Stimulated activated CD4-positive, alpha-beta T cell treated with anti-CD3 and anti-CD28 coated beads, Interleukin-2, amount 100 ng/mL, for 4 hours (primary cell): Measurements from ENCODE around the gene LYPD6B.

Experiments
- DNase-seq: peaks from one replicate; pipeline ENCODE4 v3.0.0-alpha.2; 2020; ENCODE audit warnings: low read depth

Gene LYPD6B

GRCh38 chr2:149012545-149012944 lies 26.0 kb upstream of the LYPD6B start:
- DNase-seq = no peak

GRCh38 chr2:149015501-149015900 lies 23.0 kb upstream of the LYPD6B start:
- DNase-seq = no peak

- DNase-seq = no peak
Observed at GRCh38 chr2:149015926-149016563, 22.5 kb upstream of the LYPD6B start.

- DNase-seq = peak; percentile 46
Observed at GRCh38 chr2:149017116-149017985, 21.1 kb upstream of the LYPD6B start.

GRCh38 chr2:149018981-149019380 lies 19.5 kb upstream of the LYPD6B start:
- no peak for DNase-seq

GRCh38 chr2:149019768-149020167 lies 18.7 kb upstream of the LYPD6B start:
- no peak for DNase-seq

- no peak for DNase-seq
Observed at GRCh38 chr2:149020432-149020851, 18.1 kb upstream of the LYPD6B start.

GRCh38 chr2:149021271-149021719 lies 17.2 kb upstream of the LYPD6B start:
- DNase-seq = no peak

- DNase-seq = no peak
Observed at GRCh38 chr2:149021761-149022160, 16.7 kb upstream of the LYPD6B start.

- no peak for DNase-seq
Observed at GRCh38 chr2:149023091-149023490, 15.4 kb upstream of the LYPD6B start.

- no peak for DNase-seq
Observed at GRCh38 chr2:149027590-149028250, 10.8 kb upstream of the LYPD6B start.

GRCh38 chr2:149028377-149028776 lies 10.1 kb upstream of the LYPD6B start:
- DNase-seq = no peak

GRCh38 chr2:149028891-149029290 lies 9.6 kb upstream of the LYPD6B start:
- DNase-seq = no peak

- DNase-seq = no peak
Observed at GRCh38 chr2:149029307-149029965, 9.1 kb upstream of the LYPD6B start.

- no peak for DNase-seq
Observed at GRCh38 chr2:149031396-149031795, 7.1 kb upstream of the LYPD6B start.

- no peak for DNase-seq
Observed at GRCh38 chr2:149033716-149034115, 4.8 kb upstream of the LYPD6B start.

- no peak for DNase-seq
Observed at GRCh38 chr2:149034406-149034805, 4.1 kb upstream of the LYPD6B start.

- DNase-seq = no peak
Observed at GRCh38 chr2:149036507-149037293, 1.8 kb upstream of the LYPD6B start.

- no peak for DNase-seq
Observed at GRCh38 chr2:149037851-149038250, 648 bp upstream of the LYPD6B start.

- no peak for DNase-seq
Observed at GRCh38 chr2:149039213-149039724, 770 bp downstream of the LYPD6B start.

- DNase-seq = peak; percentile 6
Observed at GRCh38 chr2:149040451-149040850, 2.0 kb downstream of the LYPD6B start.
